Ishikawa (cell line): ENCODE data around the gene DEPDC7.

Experiments
- CEBPB ChIP-seq: IDR thresholded peaks from 2 replicates; pipeline ENCODE4 v1.6.1; 2012
- CREB1 ChIP-seq: IDR thresholded peaks from 2 replicates; pipeline ENCODE4 v1.6.1; 2012; ENCODE audit warnings: low read depth
- EGR1 ChIP-seq: IDR thresholded peaks from 2 replicates; pipeline ENCODE4 v1.6.1; 2012
- EP300 ChIP-seq: IDR thresholded peaks from 2 replicates; pipeline ENCODE4 v1.6.1; 2012; ENCODE audit warnings: borderline replicate concordance
- FOXM1 ChIP-seq: IDR thresholded peaks from 2 replicates; pipeline ENCODE4 v1.6.1; 2012; ENCODE audit warnings: low read depth, borderline replicate concordance
- NFIC ChIP-seq: IDR thresholded peaks from 2 replicates; pipeline ENCODE4 v1.6.1; 2012
- RAD21 ChIP-seq: IDR thresholded peaks from 2 replicates; pipeline ENCODE4 v1.6.1; 2012; ENCODE audit warnings: low read depth
- REST ChIP-seq: IDR thresholded peaks from 2 replicates; pipeline ENCODE4 v1.6.1; 2012; ENCODE audit warnings: low read depth, mild to moderate bottlenecking
- TAF1 ChIP-seq: IDR thresholded peaks from 2 replicates; pipeline ENCODE4 v1.6.1; 2012; ENCODE audit warnings: low read depth, mild to moderate bottlenecking
- TCF12 ChIP-seq: IDR thresholded peaks from 2 replicates; pipeline ENCODE4 v1.6.1; 2012; ENCODE audit warnings: low read depth
- TEAD4 ChIP-seq: IDR thresholded peaks from 2 replicates; pipeline ENCODE4 v1.6.1; 2012
- YY1 ChIP-seq: IDR thresholded peaks from 2 replicates; pipeline ENCODE4 v1.6.1; 2012; ENCODE audit warnings: low read depth
- ZBTB7A ChIP-seq: IDR thresholded peaks from 2 replicates; pipeline ENCODE4 v1.6.1; 2012; ENCODE audit warnings: low read depth
- TF ChIP-seq, protein P1 (sequence below): IDR thresholded peaks from 2 replicates; pipeline ENCODE4 v1.6.1; 2012
- TF ChIP-seq, protein P2 (sequence below): IDR thresholded peaks from 2 replicates; pipeline ENCODE4 v1.6.1; 2012

DEPDC7 gene

DNA sequence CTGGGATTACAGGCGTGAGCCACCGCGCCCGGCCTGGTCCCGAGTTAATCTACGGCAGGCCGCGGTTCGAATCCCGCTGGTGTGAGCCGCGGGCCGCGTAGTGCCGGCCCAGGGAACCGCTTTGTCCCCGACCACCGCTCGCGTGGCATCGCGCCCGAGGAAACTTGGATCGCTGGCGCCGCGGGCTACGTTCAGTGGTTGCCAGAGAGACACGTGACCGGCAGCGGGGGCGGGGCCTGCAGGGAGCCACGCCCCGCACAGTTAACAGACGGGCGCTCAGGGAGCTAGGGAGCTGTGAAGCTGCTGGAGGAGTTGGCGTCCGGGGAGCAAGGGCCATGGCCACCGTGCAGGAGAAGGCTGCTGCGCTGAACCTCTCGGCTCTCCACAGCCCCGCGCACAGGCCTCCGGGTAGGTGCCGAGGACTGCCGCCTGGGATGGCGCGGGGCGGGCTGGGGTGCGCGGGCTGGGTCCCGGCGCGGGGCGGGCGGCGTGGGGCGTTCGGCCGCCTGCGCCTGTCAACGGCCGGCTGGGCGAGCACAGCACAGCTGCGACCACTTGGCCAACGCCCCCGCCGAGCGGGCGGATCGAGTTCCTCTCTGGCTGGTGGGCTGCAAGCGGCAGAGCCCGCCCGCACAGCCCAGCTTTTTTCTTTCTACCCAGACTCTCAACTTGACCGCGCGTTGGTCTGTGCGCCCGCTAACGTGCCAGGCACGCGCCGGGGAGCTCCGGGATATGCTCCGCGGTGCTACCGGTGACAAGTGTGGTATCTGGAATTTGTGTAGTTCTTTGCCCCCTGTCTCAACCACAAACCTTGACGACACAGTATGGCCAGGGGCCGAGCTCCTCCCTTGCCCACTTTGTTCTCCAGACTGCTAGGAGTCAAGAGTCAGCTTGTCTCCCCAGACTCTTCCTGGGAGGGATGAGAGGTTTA is at the start of gene DEPDC7:
DEPDC7 (plus strand) TSS at position 258 of the 931 bp plus-strand sequence; CDS start at position 336, 78 bp downstream.
- TF ChIP-seq EGR1 (no peak), TEAD4 (no peak), TAF1 (peak; percentile 54; the same call in 1 of the 2 replicates), CREB1 (no peak), EP300 (no peak), NFIC (peak; percentile 22; the same call in 1 of the 2 replicates)
- TF ChIP-seq, protein P1, sequence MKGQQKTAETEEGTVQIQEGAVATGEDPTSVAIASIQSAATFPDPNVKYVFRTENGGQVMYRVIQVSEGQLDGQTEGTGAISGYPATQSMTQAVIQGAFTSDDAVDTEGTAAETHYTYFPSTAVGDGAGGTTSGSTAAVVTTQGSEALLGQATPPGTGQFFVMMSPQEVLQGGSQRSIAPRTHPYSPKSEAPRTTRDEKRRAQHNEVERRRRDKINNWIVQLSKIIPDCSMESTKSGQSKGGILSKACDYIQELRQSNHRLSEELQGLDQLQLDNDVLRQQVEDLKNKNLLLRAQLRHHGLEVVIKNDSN: peak; percentile 96
- TF ChIP-seq, protein P2, sequence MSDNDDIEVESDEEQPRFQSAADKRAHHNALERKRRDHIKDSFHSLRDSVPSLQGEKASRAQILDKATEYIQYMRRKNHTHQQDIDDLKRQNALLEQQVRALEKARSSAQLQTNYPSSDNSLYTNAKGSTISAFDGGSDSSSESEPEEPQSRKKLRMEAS: peak; percentile 98

DNA sequence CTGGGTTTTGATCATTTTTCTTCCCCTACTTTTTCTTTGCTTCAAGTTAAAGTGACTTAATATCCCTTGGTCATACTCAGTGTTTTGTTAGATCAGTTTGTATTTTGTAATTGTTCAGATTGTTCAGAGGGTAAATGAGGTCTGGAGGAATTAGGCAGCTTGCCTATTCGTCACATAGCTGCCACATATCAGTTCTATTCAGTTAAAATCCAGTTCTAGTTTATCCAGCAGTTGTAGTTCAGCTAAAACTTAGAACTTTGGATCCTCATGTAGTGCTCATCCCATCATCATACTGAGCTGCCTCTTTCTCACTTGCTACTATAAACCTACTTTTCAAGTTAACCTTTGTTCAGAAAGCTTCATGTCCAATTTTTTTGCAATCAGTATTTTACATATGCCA is 47.1 kb upstream of the DEPDC7 start:
- TF ChIP-seq REST: no peak
- no peak for TF ChIP-seq NFIC
- no peak for TF ChIP-seq CREB1
- TF ChIP-seq EP300: no peak
- TF ChIP-seq TEAD4: no peak
- TF ChIP-seq TAF1: no peak
- TF ChIP-seq, protein P2: no peak
- TF ChIP-seq CEBPB: no peak

- no peak for TF ChIP-seq EP300
These were observed 42.9 kb upstream of the DEPDC7 start for GRCh38 chr11:32972781-32973180.

GRCh38 chr11:32982626-32983025 is 33.1 kb upstream of the DEPDC7 start:
- TF ChIP-seq EP300 (no peak), REST (no peak), TEAD4 (no peak), ZBTB7A (no peak), TCF12 (no peak), CREB1 (no peak), YY1 (no peak), CEBPB (no peak), EGR1 (no peak), TAF1 (no peak), FOXM1 (no peak), NFIC (no peak), RAD21 (no peak)
- TF ChIP-seq, protein P2: no peak
- TF ChIP-seq, protein P1: no peak

DNA sequence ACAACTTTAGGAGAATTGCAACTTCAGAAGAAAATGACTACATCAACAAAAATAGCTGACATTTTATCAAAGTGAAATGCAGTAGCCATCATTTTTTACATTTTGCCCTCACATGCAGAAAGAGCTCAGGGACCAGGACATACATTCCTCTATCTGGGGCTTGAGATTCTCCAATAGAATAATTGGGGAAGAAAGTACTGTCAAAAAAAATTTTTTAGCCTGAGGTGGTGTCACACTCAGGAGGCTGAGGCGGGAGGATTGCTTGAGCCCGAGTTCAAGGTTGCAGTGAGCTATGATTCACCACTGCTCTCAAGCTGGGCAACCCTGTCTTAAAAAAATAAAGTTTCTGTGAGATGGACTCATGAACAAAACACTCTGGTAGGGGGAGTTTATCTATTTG is 32.2 kb upstream of the DEPDC7 start:
- TF ChIP-seq ZBTB7A: no peak
- no peak for TF ChIP-seq EGR1
- no peak for TF ChIP-seq TCF12
- TF ChIP-seq, protein P1: no peak
- TF ChIP-seq CREB1: no peak
- TF ChIP-seq CEBPB: no peak

DNA sequence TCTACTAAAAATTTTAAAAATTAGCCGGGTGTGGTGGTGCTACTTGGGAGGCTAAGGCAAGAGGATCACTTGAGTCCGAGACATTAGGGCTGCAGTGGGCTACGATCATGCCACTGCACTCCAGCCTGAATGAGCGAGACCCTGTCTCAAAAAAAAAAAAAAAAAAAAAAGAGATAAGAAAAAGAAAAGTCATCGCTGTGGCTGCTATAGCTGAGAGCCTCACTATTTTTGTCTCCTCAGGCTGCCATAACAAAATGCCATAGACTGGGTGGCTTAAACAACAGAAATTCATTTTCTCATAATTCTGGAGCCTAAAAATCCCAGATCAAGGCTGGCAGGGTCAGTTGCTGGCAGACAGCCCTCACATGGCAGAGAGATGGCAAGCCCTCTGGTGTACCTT is 30.1 kb upstream of the DEPDC7 start:
- TF ChIP-seq, protein P2: no peak
